HG03342 (cell line): ENCODE measurements around the gene SLC16A1.
"Not testable (repeated sequence)": the region's sequence is repeated elsewhere in the genome, so short reads cannot be mapped to it uniquely, and the experiment has no call there.

Source experiments
- ATAC-seq: cut with Tn5 transposase; IDR thresholded peaks from one replicate; pipeline ENCODE4 v1.9.1; 2021; ENCODE audit warnings: mild to moderate bottlenecking, moderate library complexity; ENCODE audit not compliant: unreplicated experiment

The SLC16A1 gene

GRCh38 chr1:112888630-112889029 lies 67.4 kb downstream of the SLC16A1 start:
- ATAC-seq = no peak

GRCh38 chr1:112887599-112888283 lies 68.3 kb downstream of the SLC16A1 start:
- ATAC-seq = no peak

DNA sequence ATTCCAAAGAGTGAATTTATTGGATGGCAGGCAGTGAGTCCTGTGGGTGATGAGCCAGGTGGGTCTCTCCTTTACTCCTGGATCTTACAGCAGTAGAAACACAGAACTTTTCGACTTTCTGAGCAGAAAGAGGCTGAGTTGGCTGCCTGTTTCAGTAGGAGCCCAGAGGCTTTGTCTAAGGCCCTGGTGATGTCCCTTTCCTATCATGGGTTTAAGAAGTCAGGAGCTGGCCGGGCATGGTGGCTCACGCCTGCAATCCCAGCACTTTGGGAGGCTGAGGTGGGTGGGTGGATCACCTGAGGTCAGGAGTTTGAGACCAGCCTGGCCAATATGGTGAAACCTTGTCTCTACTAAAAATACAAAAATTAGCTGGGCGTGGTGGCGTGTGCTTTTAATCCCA lies 71.0 kb downstream of the SLC16A1 start:
- ATAC-seq = not testable (repeated sequence)

GRCh38 chr1:112882271-112882744 lies 73.7 kb downstream of the SLC16A1 start:
- no peak for ATAC-seq

DNA sequence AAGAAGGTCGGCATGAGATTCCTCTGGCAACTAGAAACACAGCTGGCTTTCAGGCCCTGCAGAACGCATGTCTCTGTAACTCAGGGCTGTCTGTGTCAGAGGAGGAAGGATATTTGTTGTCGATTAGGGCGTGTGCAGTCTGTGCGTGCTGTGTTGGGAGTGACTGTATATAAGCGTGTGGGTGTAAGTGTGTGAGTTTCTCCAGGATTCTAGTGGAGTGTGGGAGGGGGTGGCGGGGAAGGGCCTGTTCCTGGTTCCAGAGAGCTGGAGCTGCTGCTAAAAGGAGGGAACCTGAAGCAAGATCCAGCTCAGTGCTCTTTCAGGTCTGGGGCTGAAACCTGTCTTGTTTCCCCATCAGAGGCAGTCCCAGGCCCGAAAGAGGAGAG lies 74.3 kb downstream of the SLC16A1 start:
- no peak for ATAC-seq

DNA sequence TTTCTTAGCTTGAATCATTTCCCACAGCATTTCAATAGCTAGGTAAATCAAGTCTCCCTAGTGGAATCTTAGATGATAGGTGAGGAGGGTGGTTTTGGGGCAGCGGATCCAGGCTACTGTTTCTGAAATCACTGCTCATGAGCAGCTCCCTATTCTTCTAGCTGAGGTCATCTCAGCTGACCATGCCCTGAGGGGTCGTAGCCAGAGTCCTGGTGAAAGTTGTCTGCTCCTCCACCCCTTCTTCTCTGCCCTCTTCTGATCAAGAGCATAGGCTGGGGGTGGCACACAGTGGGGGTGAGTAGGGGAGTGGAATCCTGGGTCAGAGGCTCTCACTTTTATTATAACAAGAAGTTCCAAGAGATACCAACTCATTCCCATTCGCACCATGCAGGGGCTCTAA lies 76.2 kb downstream of the SLC16A1 start:
- ATAC-seq = no peak

DNA sequence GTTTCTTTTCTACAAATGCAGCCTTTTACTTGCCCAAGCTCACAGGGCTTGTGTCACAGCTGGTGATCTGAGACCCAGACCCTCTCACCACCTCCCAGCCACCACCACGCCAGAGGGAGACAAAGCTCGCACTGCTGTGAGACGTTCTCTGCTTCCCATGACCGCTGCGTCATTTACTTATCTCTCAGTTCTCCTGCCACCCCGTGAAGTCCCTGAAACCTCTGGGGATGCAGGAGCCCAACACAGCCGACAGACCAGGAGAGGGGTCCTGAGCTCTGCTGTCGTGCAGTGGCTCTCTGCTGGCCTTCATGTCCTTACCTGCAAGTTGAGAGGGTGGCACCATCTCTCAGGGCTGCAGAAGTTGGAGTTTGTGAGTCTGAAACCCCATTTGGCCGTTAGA lies 77.7 kb downstream of the SLC16A1 start:
- no peak for ATAC-seq

GRCh38 chr1:112877750-112878149 lies 78.2 kb downstream of the SLC16A1 start:
- ATAC-seq = no peak

- ATAC-seq = no peak
These were observed 79.7 kb downstream of the SLC16A1 start for GRCh38 chr1:112876315-112876714.

- ATAC-seq = no peak
These were observed 83.4 kb downstream of the SLC16A1 start for GRCh38 chr1:112872551-112872962.

DNA sequence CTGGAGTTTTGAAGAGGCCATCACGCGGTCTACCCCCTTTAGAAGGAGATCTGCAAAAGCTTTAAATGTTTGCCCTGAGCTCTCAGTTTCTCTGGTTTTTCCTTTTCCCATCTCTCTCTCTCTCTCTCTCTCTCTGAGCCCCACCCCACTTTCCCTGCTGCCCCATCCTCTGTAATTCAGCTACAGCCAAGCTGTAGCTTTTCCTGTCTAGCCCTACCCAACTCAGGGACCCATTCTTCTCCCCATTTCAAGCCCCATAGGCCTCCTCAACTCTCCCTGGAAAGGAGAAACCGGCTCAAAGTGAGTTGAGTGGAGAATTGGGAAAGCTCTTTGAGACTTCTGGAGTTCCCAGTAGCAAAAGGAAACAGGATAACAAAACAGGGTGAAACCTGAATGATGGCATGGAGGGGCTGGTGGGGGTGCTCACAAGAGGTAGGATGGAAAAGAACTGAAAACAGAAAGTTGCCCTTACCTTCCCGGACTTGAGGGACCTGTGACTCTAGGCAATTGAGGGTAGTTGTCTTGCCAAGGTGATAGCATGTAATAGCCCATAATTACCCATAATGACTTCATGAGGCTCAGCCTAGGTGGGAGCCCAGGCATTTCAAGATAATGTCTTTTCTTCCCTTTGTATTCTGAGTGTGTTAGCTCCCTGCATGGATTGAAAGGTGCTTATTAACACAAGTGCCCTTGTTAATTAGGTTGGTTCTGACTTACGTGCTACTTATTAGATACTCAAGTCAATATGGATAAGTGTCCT lies 84.9 kb downstream of the SLC16A1 start:
- ATAC-seq = no peak

GRCh38 chr1:112869895-112870294 lies 86.1 kb downstream of the SLC16A1 start:
- no peak for ATAC-seq

- no peak for ATAC-seq
These were observed 87.8 kb downstream of the SLC16A1 start for GRCh38 chr1:112868191-112868590.

DNA sequence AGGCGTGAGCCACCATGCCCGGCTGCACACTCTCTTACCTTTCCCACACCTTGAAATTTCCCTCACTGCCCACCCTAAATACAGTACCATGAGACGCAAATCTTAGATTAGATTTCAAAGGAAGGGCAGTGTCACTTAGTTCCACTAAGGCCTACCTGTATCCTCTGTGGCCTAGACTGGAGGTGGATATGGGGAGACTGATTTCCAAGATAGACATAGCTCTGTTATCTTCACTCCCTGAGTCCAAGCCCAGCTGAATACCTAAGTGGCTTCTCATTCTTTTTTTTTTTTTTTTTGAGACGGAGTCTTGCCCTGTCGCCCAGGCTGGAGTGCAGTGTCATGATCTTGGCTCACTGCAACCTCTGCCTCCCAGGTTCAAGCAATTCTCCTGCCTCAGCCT lies 89.0 kb downstream of the SLC16A1 start:
- no peak for ATAC-seq

- no peak for ATAC-seq
These were observed 89.8 kb downstream of the SLC16A1 start for GRCh38 chr1:112866151-112866550.

DNA sequence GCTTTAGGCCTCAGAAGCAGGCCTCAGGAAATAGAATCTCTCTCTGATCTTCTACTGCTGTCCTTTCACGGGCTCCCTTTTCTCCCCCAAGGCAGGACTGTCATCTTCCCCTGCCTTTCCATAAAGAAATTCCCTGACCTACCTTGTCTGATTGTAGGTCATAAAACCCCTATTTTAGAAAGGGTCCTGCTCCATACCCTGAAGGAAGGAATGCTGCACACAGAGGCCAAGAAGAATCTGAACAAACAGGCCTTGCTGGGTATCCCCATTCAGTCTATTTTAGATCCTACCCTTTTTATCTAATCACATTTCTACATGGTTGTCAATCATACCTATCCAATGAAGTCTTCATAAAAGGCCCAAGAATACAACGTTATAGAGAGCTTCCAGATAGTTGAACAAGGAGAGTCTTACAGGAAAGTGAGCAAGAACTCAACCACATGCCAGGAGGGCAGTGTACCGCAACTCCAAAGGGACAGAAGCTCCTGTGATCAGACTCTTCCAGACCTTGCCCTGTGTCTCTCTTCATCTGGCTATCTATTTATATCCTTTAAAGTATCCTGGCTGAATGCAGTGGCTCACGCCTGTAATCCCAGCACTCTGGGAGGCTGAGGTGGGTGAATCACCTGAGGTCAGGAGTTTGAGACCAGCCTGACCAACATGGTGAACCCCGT lies 93.1 kb downstream of the SLC16A1 start:
- ATAC-seq = no peak
